ES-I3 (cell line): Measurements from ENCODE around the gene SLC9A4.

ENCODE experiments used
- H3K36me3 ChIP-seq: 2 replicates; pipeline ENCODE4 v1.6.1; 2013; ENCODE audit warnings: mild to moderate bottlenecking, low read length, control low read depth, moderate library complexity; ENCODE audit not compliant: insufficient read depth
- H3K4me1 ChIP-seq: 2 replicates; pipeline ENCODE4 v1.6.1; 2013; ENCODE audit warnings: mild to moderate bottlenecking, control low read depth, low read length; ENCODE audit not compliant: insufficient read depth
- H3K9ac ChIP-seq: 2 replicates; pipeline ENCODE4 v1.6.1; 2013; ENCODE audit warnings: low read depth, mild to moderate bottlenecking, low read length, moderate library complexity
- H3K9me3 ChIP-seq: 2 replicates; pipeline ENCODE4 v1.6.1; 2013; ENCODE audit warnings: mild to moderate bottlenecking, low read length, moderate library complexity; ENCODE audit not compliant: control insufficient read depth, insufficient read depth

The SLC9A4 gene, protein sequence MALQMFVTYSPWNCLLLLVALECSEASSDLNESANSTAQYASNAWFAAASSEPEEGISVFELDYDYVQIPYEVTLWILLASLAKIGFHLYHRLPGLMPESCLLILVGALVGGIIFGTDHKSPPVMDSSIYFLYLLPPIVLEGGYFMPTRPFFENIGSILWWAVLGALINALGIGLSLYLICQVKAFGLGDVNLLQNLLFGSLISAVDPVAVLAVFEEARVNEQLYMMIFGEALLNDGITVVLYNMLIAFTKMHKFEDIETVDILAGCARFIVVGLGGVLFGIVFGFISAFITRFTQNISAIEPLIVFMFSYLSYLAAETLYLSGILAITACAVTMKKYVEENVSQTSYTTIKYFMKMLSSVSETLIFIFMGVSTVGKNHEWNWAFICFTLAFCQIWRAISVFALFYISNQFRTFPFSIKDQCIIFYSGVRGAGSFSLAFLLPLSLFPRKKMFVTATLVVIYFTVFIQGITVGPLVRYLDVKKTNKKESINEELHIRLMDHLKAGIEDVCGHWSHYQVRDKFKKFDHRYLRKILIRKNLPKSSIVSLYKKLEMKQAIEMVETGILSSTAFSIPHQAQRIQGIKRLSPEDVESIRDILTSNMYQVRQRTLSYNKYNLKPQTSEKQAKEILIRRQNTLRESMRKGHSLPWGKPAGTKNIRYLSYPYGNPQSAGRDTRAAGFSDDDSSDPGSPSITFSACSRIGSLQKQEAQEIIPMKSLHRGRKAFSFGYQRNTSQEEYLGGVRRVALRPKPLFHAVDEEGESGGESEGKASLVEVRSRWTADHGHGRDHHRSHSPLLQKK

GRCh38 chr2:102473020-102473419, at the start of gene SLC9A4:
Gene SLC9A4, plus strand, starts transcription at chr2:102473226. Its CDS starts 534 bp downstream, at chr2:102473760.
- Histone ChIP-seq H3K36me3 (no peaks in the 10 kb centered on the region; the same call in 1 of the 2 replicates), H3K9ac (no peak within 1 kb of the TSS), H3K4me1 (peaks cover 4% of the 10 kb centered on the region; the same call in 1 of the 2 replicates)

DNA sequence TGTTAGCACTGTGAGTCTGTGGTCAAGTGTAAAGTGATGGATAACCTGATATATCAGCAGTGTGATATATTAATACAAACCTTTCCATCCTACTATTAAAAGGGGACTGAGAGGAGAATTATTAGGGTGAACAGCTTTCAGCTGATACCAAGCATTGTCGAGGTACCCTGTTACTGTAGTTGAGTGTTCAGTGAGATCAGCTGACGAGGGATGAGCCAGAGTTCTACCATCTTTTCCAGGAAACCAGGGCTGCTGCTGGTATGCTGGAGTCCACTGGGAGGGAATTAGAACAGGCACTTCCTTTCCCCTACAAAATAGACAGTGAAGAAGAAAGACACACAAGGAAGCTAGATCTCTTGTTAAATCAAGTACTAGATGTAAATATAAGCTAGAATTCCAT, 49.7 kb upstream of the SLC9A4 start:
- H3K36me3 ChIP-seq = no peaks in the 10 kb centered on the region
- no peaks in the 10 kb centered on the region for H3K4me1 ChIP-seq
- no peak overlapping the region for H3K9ac ChIP-seq
- no peaks in the 10 kb centered on the region for H3K9me3 ChIP-seq

More at GRCh38 chr2:102473020-102473419, at the start of gene SLC9A4:
- no peaks in the 10 kb centered on the region for H3K9me3 ChIP-seq

DNA sequence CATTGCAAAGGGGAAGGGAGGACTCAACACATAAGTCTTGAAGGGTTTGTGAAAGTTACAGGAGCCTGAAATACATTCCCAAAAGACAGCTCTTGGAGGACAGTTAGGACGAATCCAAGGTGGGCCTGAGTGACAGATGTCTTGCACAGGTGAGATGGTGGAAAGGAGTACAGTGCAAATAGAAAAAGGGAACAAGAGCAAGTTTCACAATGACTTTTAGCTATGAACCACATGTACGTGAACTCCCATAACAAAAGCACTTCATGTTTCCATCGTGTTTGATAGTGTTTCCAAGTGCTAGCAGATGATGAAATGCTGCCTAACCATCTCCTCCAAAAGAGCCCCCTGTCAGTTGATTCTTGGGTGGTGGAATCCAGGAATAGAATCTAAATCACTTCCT, 48.3 kb upstream of the SLC9A4 start:
- no peaks in the 10 kb centered on the region for H3K9me3 ChIP-seq
- H3K9ac ChIP-seq = no peak overlapping the region
- no peaks in the 10 kb centered on the region for H3K4me1 ChIP-seq
- H3K36me3 ChIP-seq = no peaks in the 10 kb centered on the region

DNA sequence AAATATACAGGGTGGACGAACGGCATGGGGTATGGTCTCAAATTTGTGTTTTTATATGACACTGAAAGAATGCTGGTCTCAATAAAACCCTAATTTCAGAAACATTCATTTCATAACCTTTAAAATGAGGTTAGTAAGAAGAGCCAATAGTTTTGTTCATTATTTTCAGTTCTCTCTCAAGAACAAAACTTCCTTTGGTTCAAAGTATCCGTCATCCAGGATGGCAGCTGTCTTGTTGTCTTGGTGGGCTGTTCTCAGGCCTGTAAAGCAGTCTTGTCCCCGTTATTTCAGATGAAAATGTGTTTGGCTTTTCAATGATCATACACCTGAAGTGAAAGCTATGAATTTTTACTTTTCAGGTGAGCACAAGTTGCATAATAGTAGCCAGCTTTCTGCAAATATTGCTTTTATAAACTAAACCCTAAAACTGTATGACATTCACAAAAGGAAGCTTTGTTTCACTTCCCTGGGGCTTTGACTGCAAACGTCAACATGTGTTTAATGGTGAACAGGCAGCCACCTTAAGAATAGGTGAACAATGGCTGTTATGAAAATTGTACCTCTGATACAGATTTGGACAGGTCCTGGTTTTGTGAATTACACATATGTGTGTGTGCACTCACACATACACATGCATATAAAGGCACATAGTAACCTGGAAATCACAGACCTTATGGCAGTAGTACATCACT, 47.4 kb upstream of the SLC9A4 start:
- no peaks in the 10 kb centered on the region for H3K36me3 ChIP-seq
- no peaks in the 10 kb centered on the region for H3K9me3 ChIP-seq
- no peak overlapping the region for H3K9ac ChIP-seq
- H3K4me1 ChIP-seq = no peaks in the 10 kb centered on the region

DNA sequence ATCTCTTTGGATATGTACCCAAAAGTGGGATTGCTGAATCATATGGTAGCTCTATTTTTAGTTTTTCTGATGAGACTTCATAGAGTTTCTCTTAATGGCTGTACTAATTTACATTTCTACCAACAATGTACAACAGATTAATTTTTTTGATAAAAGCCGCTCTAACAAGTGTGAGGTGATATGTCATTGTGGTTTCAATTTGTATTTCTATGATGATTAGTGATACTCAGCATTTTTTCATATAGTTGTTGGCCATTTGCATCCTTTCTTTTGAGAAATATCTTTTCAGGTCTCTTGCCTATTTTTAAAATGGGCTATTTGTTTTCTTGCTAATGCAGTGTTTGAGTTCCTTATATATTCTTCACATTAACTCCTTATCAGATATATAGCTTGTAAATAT, 45.8 kb upstream of the SLC9A4 start:
- H3K9ac ChIP-seq = no peak overlapping the region
- H3K36me3 ChIP-seq = no peaks in the 10 kb centered on the region
- H3K9me3 ChIP-seq = no peaks in the 10 kb centered on the region
- H3K4me1 ChIP-seq = no peaks in the 10 kb centered on the region

- no peak overlapping the region for H3K9ac ChIP-seq
- H3K4me1 ChIP-seq = no peaks in the 10 kb centered on the region
- H3K36me3 ChIP-seq = no peaks in the 10 kb centered on the region
- H3K9me3 ChIP-seq = no peaks in the 10 kb centered on the region
Observed at GRCh38 chr2:102428573-102428972, 44.5 kb upstream of the SLC9A4 start.

- Histone ChIP-seq H3K4me1 (no peaks in the 10 kb centered on the region), H3K9me3 (no peaks in the 10 kb centered on the region), H3K36me3 (no peaks in the 10 kb centered on the region), H3K9ac (no peak overlapping the region)
Observed at GRCh38 chr2:102432386-102432785, 40.6 kb upstream of the SLC9A4 start.

DNA sequence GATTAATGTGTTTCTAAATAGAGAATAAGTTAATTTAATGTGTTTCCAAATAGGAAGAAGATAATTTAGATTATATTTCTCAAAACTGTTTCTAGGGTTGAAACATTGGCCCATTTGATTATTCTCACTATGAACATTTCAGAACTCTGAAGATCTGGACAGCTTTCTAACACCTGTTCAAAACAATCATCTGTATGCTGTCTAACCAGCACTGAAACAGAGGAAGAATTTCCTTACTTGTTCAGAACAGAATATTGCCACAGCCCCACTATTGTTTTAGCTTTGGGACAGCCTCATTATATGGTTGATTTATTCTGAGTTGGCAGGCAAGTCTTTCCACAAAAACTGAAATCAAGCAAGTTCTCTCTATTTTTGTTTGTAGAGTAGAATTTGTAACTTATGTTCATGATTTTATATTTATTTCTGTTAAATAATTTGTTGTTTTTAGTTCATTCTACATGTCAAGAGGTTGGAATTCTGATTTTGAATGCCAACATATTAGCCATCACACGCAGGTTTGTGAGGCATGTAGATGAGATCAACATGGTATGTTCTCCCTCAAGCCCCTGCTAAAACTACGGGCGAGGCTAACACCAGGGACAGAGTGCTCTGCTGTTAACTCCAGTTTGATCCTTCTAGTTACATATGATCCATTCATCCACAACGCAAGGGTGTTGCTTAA, 38.9 kb upstream of the SLC9A4 start:
- Histone ChIP-seq H3K36me3 (no peaks in the 10 kb centered on the region), H3K9ac (no peak overlapping the region), H3K9me3 (no peaks in the 10 kb centered on the region), H3K4me1 (no peaks in the 10 kb centered on the region)

GRCh38 chr2:102434655-102435381, 38.2 kb upstream of the SLC9A4 start:
- Histone ChIP-seq H3K9ac (no peak overlapping the region), H3K36me3 (no peaks in the 10 kb centered on the region), H3K4me1 (no peaks in the 10 kb centered on the region), H3K9me3 (no peaks in the 10 kb centered on the region)

DNA sequence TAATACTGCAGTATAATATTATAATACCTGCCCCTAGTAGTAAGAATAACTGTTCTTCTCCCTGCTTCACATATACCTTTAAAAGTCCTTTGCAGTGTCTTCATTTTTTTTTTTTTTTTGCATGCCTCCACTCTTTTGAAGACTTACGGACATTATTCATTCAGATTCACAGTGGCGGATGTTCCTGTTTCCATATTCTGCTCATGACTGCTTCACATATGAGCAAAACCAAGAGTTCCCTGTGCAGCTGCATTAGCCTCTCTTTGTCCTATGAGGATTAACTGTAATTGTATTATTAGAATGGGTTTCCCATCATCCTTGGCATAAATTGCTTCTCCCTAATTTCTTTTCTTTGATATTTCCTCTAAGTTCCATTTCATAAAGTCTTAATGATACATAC, 37.3 kb upstream of the SLC9A4 start:
- Histone ChIP-seq H3K36me3 (no peaks in the 10 kb centered on the region), H3K4me1 (no peaks in the 10 kb centered on the region), H3K9me3 (no peaks in the 10 kb centered on the region), H3K9ac (no peak overlapping the region)

DNA sequence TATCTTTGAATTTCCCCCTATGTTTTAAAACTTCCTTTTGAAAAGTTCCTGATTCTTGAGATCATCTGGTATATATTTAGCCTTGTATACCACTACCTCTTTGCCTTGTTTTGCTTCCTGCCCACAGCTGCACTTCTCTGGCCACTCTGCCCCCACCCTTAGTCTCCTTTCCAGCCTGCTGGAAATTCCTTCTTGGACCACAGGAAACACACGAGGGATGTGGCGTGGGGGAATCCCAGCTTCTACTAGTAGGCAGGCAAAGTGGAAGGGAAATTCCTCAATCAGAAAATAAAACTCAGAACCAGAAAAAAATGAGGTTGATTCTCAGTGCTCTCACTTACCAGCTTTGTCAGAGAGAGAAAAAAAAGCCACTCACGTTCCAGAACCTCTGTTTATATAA, 36.7 kb upstream of the SLC9A4 start:
- H3K9ac ChIP-seq = no peak overlapping the region
- no peaks in the 10 kb centered on the region for H3K9me3 ChIP-seq
- no peaks in the 10 kb centered on the region for H3K36me3 ChIP-seq
- no peaks in the 10 kb centered on the region for H3K4me1 ChIP-seq

GRCh38 chr2:102437122-102437521, 35.9 kb upstream of the SLC9A4 start:
- H3K9ac ChIP-seq = no peak overlapping the region
- no peaks in the 10 kb centered on the region for H3K4me1 ChIP-seq
- no peaks in the 10 kb centered on the region for H3K36me3 ChIP-seq
- H3K9me3 ChIP-seq = no peaks in the 10 kb centered on the region

DNA sequence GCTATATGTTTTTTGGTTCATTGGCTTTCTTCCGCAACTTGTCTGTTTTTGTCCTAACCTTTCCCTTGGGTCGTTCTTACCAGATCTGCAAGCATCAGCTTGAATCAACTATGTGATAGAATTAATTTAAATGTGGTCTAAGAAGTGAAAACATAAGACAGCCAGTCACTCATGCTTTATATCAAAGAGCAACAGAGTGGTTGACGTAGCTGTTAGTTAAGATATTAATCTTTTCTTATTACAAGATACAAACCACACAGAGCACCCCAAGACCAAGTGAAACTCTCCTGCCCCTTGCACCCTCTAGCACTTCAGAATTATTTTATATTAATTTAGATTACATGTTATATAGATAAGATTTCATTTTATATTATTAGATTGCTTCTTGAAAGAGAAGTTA, 34.9 kb upstream of the SLC9A4 start:
- H3K9me3 ChIP-seq = no peaks in the 10 kb centered on the region
- peaks cover 3% of the 10 kb centered on the region; the same call in 1 of the 2 replicates for H3K4me1 ChIP-seq
- H3K36me3 ChIP-seq = no peaks in the 10 kb centered on the region
- H3K9ac ChIP-seq = no peak overlapping the region
